Karpas-422 (cell line): Measurements from ENCODE around the gene ZNF487. TPM values are rescaled to one million over a fixed set of nuclear protein-coding genes. Genes with fewer than 3 reads are reported as not detected.
"Not testable (repeated sequence)": the region's sequence is repeated elsewhere in the genome, so short reads cannot be mapped to it uniquely, and the experiment has no call there.

Source experiments
- DNase-seq: peaks from one replicate; pipeline ENCODE4 v3.0.0-alpha.2; 2015
- H2AFZ ChIP-seq: fragments of 200-600 bp; sonication (generic); 2 replicates; pipeline ENCODE4 v1.6.1; 2014; ENCODE audit warnings: antibody characterized with exemption, low read length, mixed read lengths
- H3K27ac ChIP-seq: fragments of 200-600 bp; sonication (generic); 2 replicates; pipeline ENCODE4 v1.5.1; 2014; ENCODE audit warnings: mild to moderate bottlenecking, low read length, moderate library complexity
- H3K27me3 ChIP-seq: fragments of 200-600 bp; sonication (generic); 2 replicates; pipeline ENCODE4 v1.6.1; 2014; ENCODE audit warnings: low read length, mixed read lengths
- H3K36me3 ChIP-seq: fragments of 200-600 bp; sonication (generic); 2 replicates; pipeline ENCODE4 v1.6.1; 2014; ENCODE audit warnings: low read length, mixed read lengths; ENCODE audit not compliant: insufficient read depth
- H3K4me1 ChIP-seq: fragments of 200-600 bp; sonication (generic); 2 replicates; pipeline ENCODE4 v1.6.1; 2014; ENCODE audit warnings: mild to moderate bottlenecking, low read length, mixed read lengths
- H3K4me2 ChIP-seq: fragments of 200-600 bp; sonication (generic); 2 replicates; pipeline ENCODE4 v1.6.1; 2014; ENCODE audit warnings: low read length, low read depth, mild to moderate bottlenecking; ENCODE audit not compliant: poor library complexity, severe bottlenecking
- H3K4me3 ChIP-seq: fragments of 200-600 bp; sonication (generic); 2 replicates; pipeline ENCODE4 v1.5.1; 2014; ENCODE audit warnings: mild to moderate bottlenecking, antibody characterized with exemption, low read length, mixed read lengths
- H3K79me2 ChIP-seq: fragments of 200-600 bp; sonication (generic); 2 replicates; pipeline ENCODE4 v1.6.1; 2014; ENCODE audit warnings: mild to moderate bottlenecking, low read length, mixed read lengths
- H3K9ac ChIP-seq: fragments of 200-600 bp; sonication (generic); 2 replicates; pipeline ENCODE4 v1.6.0; 2014; ENCODE audit warnings: low read length
- H3K9me2 ChIP-seq: fragments of 200-600 bp; sonication (generic), shearing (Covaris generic); replicated peaks from 2 replicates; pipeline ENCODE4 v1.6.0; 2014; ENCODE audit warnings: mild to moderate bottlenecking, low read length, moderate library complexity; ENCODE audit not compliant: insufficient read depth
- H3K9me3 ChIP-seq: fragments of 300-700, 200-600 bp; sonication (generic); 2 replicates; pipeline ENCODE4 v1.6.1; 2014; ENCODE audit warnings: low read length, mixed read lengths
- H4K20me1 ChIP-seq: fragments of 200-600 bp; sonication (generic); 2 replicates; pipeline ENCODE4 v1.6.1; 2014; ENCODE audit warnings: mild to moderate bottlenecking, antibody characterized with exemption, low read length, low read depth; ENCODE audit not compliant: insufficient read depth
- total RNA-seq: library from RNA; depleted of rRNA; stranded (reverse); fragments of >200 nt; shearing (Covaris generic); gene quantifications from 2 replicates; pipeline ENCODE4 v1.2.3, GENCODE V29; 2014; ENCODE audit warnings: low replicate concordance

The ZNF487 gene
- total RNA-seq, 1 experiment from 2014 or later: 11.5 TPM

DNA sequence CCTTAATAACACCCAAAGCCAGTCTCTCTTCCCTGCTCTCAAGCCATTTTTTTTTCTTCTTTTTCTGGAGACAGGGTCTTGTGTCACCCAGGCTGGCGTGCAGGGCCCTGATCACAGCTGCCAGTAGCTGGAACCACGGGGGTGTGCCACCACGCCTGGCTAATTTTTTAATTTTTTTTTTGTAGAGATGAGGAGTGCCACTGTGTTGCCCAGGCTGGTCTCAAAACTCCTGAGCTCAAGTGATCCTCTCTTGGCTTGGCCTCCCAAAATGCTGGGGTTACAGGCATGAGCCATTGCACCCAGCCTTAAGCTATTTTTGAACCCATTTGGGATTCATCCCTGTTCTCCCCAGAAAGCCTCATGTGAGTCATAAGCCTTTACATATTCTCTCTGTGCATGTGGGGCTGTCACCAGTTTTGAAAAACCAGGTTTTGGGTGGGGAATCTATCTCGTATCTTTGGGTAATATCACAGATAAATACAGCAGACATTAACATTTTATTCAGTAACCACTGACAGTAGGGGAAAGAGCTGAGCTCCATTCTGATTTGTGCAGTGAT lies 15.5 kb downstream of the ZNF487 start:
- peaks cover 14% of the 10 kb centered on the region for H3K79me2 ChIP-seq
- peak overlapping the region; percentile 96 for H3K27ac ChIP-seq
- peak overlapping the region; percentile 27 for H3K4me3 ChIP-seq

DNA sequence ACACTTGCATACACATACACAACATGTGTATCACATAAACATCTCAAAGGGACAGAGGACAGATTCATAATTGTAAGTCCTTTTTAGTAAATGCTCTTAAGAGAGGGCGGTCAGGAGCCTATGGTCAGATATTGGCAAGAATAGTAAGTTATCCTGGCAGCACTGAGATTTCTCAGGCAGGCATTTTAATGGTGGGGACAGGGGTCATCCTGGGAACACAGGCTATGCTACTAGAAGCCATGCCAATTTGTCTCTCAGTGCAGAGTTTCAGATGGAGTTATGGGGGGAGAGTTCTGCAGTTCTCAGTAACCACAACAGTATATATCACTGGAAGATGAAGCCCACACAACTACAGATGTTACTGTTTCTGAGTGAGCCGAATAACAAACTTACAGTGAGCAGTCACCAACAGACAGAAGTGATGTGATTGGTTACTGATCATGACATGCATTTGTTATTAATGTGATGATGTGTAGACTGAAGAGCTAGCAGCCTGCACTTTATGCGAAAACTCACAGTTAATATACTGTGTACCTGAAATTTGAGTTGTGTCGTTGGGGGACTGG lies 16.4 kb downstream of the ZNF487 start:
- Histone ChIP-seq H4K20me1 (no peaks in the 10 kb centered on the region), H3K9me2 (no peaks in the 10 kb centered on the region), H3K4me3 (peak overlapping the region; percentile 27), H3K27me3 (no peaks in the 10 kb centered on the region), H3K27ac (peak overlapping the region; percentile 96), H3K9ac (peak overlapping the region; percentile 61), H2AFZ (no peak overlapping the region), H3K36me3 (no peaks in the 10 kb centered on the region), H3K4me2 (peak overlapping the region; percentile 98), H3K79me2 (peaks cover 11% of the 10 kb centered on the region), H3K9me3 (no peaks in the 10 kb centered on the region), H3K4me1 (peaks cover 44% of the 10 kb centered on the region)
- peak; percentile 59 for DNase-seq

More for the DNA sequence above, 15.5 kb downstream of the ZNF487 start:
- H3K4me1 ChIP-seq: peaks cover 44% of the 10 kb centered on the region
- DNase-seq: no peak
- no peaks in the 10 kb centered on the region for H3K36me3 ChIP-seq
- peak overlapping the region; percentile 98 for H3K4me2 ChIP-seq
- no peaks in the 10 kb centered on the region for H3K9me3 ChIP-seq
- no peaks in the 10 kb centered on the region for H3K27me3 ChIP-seq
- no peaks in the 10 kb centered on the region for H3K9me2 ChIP-seq
- H3K9ac ChIP-seq: peak overlapping the region; percentile 61
- no peaks in the 10 kb centered on the region for H4K20me1 ChIP-seq
- no peak overlapping the region for H2AFZ ChIP-seq

GRCh38 chr10:43454025-43454424 lies 17.1 kb downstream of the ZNF487 start:
- Histone ChIP-seq H3K4me3 (peak overlapping the region; percentile 70), H3K4me1 (peaks cover 44% of the 10 kb centered on the region)
- peak; percentile 61 for DNase-seq

GRCh38 chr10:43456561-43456960 lies 19.6 kb downstream of the ZNF487 start:
- H3K27me3 ChIP-seq, H3K4me3 ChIP-seq, H3K36me3 ChIP-seq, DNase-seq, H3K9ac ChIP-seq, H3K27ac ChIP-seq, H3K9me2 ChIP-seq, H3K9me3 ChIP-seq, H2AFZ ChIP-seq, H4K20me1 ChIP-seq: not testable (repeated sequence)
- Histone ChIP-seq H3K4me2 (peak overlapping the region; percentile 98), H3K4me1 (peaks cover 39% of the 10 kb centered on the region), H3K79me2 (peaks cover 11% of the 10 kb centered on the region)

More at GRCh38 chr10:43454025-43454424, 17.1 kb downstream of the ZNF487 start:
- H3K36me3 ChIP-seq, H3K9me2 ChIP-seq, H3K27me3 ChIP-seq, H4K20me1 ChIP-seq, H3K9me3 ChIP-seq, H2AFZ ChIP-seq: not testable (repeated sequence)
- H3K4me2 ChIP-seq: peak overlapping the region; percentile 98
- H3K27ac ChIP-seq: peak overlapping the region; percentile 96
- H3K79me2 ChIP-seq: peaks cover 11% of the 10 kb centered on the region
- peak overlapping the region; percentile 74 for H3K9ac ChIP-seq

- Histone ChIP-seq H2AFZ (no peak overlapping the region), H3K4me2 (no peak overlapping the region), H3K9me2 (no peaks in the 10 kb centered on the region), H3K79me2 (peaks cover 11% of the 10 kb centered on the region), H3K36me3 (no peaks in the 10 kb centered on the region), H3K4me3 (no peak overlapping the region), H3K27ac (no peak overlapping the region), H3K4me1 (peaks cover 23% of the 10 kb centered on the region), H3K9ac (no peak overlapping the region), H4K20me1 (no peaks in the 10 kb centered on the region), H3K27me3 (no peaks in the 10 kb centered on the region), H3K9me3 (no peaks in the 10 kb centered on the region)
- DNase-seq: no peak
These were observed 21.3 kb downstream of the ZNF487 start for GRCh38 chr10:43458227-43458626.

GRCh38 chr10:43461950-43462349 lies 25.0 kb downstream of the ZNF487 start:
- no peaks in the 10 kb centered on the region for H3K79me2 ChIP-seq
- H3K4me2 ChIP-seq: no peak overlapping the region
- H3K27ac ChIP-seq: no peak overlapping the region
- no peaks in the 10 kb centered on the region for H3K36me3 ChIP-seq
- DNase-seq: peak; percentile 93
- H4K20me1 ChIP-seq: no peaks in the 10 kb centered on the region
- no peaks in the 10 kb centered on the region for H3K9me2 ChIP-seq
- H3K9ac ChIP-seq: no peak overlapping the region
- no peaks in the 10 kb centered on the region for H3K27me3 ChIP-seq
- no peaks in the 10 kb centered on the region for H3K4me1 ChIP-seq
- no peaks in the 10 kb centered on the region for H3K9me3 ChIP-seq
- no peak overlapping the region for H3K4me3 ChIP-seq
- H2AFZ ChIP-seq: no peak overlapping the region

DNA sequence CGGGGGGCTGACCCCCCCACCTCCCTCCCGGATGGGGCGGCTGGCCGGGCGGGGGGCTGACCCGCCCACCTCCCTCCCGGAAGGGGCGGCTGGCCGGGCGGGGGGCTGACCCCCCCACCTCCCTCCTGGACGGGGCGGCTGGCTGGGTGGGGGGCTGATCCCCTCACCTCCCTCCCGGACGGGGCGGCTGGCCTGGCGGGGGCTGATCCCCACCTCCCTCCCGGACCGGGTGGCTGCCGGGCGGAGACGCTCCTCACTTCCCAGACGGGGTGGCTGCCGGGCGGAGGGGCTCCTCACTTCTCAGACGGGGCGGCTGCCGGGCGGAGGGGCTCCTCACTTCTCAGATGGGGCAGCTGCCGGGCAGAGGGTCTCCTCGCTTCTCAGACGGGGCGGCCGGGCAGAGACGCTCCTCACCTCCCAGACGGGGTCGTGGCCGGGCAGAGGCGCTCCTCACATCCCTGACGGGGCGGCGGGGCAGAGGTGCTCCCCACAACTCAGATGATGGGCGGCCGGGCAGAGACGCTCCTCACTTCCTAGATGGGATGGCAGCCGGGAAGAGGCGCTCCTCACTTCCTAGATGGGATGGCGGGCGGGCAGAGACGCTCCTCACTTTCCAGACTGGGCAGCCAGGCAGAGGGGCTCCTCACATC lies 28.3 kb downstream of the ZNF487 start:
- H3K4me1 ChIP-seq, H4K20me1 ChIP-seq, H3K27ac ChIP-seq, H3K36me3 ChIP-seq, H3K4me3 ChIP-seq, H2AFZ ChIP-seq, H3K27me3 ChIP-seq, H3K9me3 ChIP-seq, H3K4me2 ChIP-seq, H3K79me2 ChIP-seq, H3K9me2 ChIP-seq, H3K9ac ChIP-seq, DNase-seq: not testable (repeated sequence)

GRCh38 chr10:43465736-43466120 lies 28.8 kb downstream of the ZNF487 start:
- H3K9ac ChIP-seq, H3K4me1 ChIP-seq, H4K20me1 ChIP-seq, H2AFZ ChIP-seq, H3K79me2 ChIP-seq, H3K27me3 ChIP-seq, DNase-seq, H3K4me2 ChIP-seq, H3K4me3 ChIP-seq, H3K36me3 ChIP-seq, H3K9me2 ChIP-seq, H3K9me3 ChIP-seq, H3K27ac ChIP-seq: not testable (repeated sequence)
